ENCODE data around the gene TOM1L2. TPM values are rescaled to one million over a fixed set of nuclear protein-coding genes. Genes with fewer than 3 reads are reported as not detected.

The TOM1L2 gene
- total and polyA plus RNA-seq, 12 donors, result 29.6 to 437 (median 67.7) TPM

DNA sequence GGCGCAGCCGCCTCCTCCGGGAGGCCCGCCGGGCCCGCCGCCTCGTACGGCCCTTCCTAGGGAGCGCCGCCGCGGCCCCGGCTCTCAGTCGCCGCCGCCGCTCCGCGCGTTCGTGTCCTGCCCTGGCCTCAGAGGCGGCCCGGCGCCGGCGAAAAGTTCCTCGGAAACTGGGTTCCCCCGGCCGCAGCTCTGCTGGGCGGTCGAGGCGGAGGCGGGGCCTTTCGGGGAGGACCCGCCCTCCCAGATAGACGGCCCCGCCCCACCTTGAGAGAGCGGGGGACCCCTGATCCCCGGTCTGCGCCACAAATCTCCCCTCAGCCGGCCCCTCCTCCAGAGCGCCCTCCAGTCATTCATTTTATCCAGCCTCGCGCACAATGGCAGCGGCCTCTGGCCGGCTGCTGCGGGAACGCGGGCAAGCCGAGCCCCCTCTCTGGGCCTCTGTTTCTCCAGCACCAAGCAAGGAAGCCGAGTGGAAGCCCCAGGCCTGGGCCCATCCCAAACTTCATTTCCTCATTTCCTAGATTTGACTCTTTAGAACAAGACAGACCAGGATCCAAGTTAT is 135.3 kb downstream of the TOM1L2 start, which contains the start of gene SREBF1:
Gene SREBF1, minus strand, starts transcription at position 169 of the 562 bp plus-strand sequence. CDS start 169 bp downstream, outside the sequence.
- Histone ChIP-seq H3K27ac (peak within 1 kb of the TSS; percentile 94 to 100 (median 99)), H3K4me1 (replicated peaks in 1 of 2) (peaks cover 55 to 82% of the 10 kb centered on the region in 2 donors), H3K9me3 (replicated peaks in 1 of 3) (no peaks in the 10 kb centered on the region), H3K27me3 (no peaks in the 10 kb centered on the region), H3K4me3 (peak within 1 kb of the TSS; percentile 57 to 81 (median 73)), H3K36me3 (replicated peaks in 1 of 2) (no peaks in the 10 kb centered on the region)
- TF ChIP-seq POLR2A (IDR thresholded peaks at IDR 0.05), result no peak
- intact Hi-C loops (cut with DNase I), result no loop called here
- 2 to 17% (median 7%) methylated on average over 4 to 52 of the region's 52 CpGs for WGBS, 4 donors
- peak; percentile 47 to 74 (median 62) for DNase-seq

DNA sequence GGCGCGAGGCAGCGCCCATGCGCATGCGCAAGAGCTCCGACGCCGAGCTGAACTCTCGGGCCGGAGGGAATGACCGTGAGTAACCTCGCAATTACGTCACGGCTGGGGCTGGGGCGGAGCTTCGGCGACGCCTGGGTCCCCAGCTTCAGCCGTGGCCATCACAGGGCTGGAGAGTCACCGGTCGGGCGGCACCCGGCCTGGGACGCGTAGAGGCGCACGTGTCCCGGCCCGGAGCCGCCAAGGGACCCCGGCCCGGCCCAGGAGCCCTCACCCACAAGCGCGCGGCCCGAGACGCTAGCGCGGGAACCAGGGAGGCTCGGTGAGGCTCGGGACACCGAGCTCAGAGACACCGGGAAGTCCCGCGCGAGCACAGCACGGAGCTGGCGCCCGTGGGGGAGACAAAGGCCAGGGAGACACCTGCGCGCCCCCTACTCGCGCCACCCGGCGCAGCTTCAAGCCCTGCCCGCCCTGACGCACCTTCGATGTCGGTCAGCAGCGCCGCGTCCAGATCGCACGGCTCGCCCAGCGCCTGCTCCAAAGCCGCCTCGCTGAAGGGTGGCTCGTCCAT is 135.9 kb downstream of the TOM1L2 start:
- peaks cover 52 to 82% of the 10 kb centered on the region in 2 donors for H3K4me1 ChIP-seq (replicated peaks in 1 of 2)
- H3K9me3 ChIP-seq (replicated peaks in 1 of 3), result no peaks in the 10 kb centered on the region
- peak overlapping the region; percentile 57 to 81 (median 73) for H3K4me3 ChIP-seq
- 0% methylated on average over 8 to 69 of the region's 69 CpGs; no CpG with 5 or more reads in 1 of the 4 donors for WGBS, 4 donors
- peak overlapping the region; percentile 94 to 100 (median 99) for H3K27ac ChIP-seq
- peak; percentile 99 to 100 for TF ChIP-seq POLR2A (IDR thresholded peaks at IDR 0.05)
- TF ChIP-seq, protein P1, sequence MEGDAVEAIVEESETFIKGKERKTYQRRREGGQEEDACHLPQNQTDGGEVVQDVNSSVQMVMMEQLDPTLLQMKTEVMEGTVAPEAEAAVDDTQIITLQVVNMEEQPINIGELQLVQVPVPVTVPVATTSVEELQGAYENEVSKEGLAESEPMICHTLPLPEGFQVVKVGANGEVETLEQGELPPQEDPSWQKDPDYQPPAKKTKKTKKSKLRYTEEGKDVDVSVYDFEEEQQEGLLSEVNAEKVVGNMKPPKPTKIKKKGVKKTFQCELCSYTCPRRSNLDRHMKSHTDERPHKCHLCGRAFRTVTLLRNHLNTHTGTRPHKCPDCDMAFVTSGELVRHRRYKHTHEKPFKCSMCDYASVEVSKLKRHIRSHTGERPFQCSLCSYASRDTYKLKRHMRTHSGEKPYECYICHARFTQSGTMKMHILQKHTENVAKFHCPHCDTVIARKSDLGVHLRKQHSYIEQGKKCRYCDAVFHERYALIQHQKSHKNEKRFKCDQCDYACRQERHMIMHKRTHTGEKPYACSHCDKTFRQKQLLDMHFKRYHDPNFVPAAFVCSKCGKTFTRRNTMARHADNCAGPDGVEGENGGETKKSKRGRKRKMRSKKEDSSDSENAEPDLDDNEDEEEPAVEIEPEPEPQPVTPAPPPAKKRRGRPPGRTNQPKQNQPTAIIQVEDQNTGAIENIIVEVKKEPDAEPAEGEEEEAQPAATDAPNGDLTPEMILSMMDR (IDR thresholded peaks at IDR 0.05), result no peak
- DNase-seq, result peak; percentile 97 to 99 (median 99)
- H3K36me3 ChIP-seq (replicated peaks in 1 of 2), result no peaks in the 10 kb centered on the region
- intact Hi-C loops (cut with DNase I), result no loop called here
- H3K27me3 ChIP-seq, result no peaks in the 10 kb centered on the region

DNA sequence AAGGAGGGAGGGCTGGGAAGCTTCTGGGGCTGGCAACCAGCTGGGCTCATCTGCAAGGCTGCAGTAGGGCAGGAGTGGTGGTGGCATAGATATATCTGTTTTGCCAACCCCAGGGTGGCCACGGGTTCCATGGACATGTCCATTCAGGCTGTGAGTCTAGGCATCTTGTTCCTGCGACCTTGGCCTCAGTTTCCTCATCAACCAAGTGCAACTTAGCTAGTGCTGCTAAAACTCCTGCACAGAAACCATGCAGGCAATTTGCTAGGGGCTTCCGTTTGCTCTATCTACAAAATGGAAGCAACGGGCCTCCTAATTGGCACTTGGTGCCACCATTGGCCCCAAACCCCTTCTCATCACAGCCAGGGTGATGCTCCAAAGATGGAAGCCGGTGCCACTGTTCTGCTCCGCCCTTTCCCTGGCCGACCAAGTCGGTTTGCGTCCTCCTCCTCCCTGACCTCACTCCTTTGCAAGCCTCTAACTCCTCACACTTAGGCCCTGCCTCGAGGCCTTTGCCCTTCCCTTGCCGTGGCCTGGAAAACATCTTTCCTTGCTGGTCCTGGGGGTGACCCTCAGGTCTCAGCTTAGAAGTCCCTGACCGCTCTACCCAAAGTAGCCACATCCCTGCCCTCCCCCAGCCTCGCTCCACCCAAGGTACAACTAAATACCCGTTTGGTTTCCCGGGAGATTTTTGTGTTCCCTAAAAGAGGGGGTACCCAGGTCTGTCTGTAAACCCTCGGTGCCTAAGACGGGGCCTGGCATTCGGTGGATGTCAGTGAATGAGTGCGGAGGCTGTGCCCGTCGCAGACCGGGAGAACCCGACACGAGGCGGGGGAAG is 136.6 kb downstream of the TOM1L2 start:
- TF ChIP-seq, protein P1 (IDR thresholded peaks at IDR 0.05), result no peak
- TF ChIP-seq POLR2A (IDR thresholded peaks at IDR 0.05), result no peak
- Histone ChIP-seq H3K4me1 (replicated peaks in 1 of 2) (peaks cover 52 to 82% of the 10 kb centered on the region in 2 donors), H3K27me3 (no peaks in the 10 kb centered on the region), H3K9me3 (replicated peaks in 1 of 3) (no peaks in the 10 kb centered on the region), H3K27ac (peak overlapping the region; percentile 19 to 100 (median 99)), H3K36me3 (replicated peaks in 1 of 2) (no peaks in the 10 kb centered on the region), H3K4me3 (peak overlapping the region in 2 of 4 donors; percentile 68 to 78)
- intact Hi-C loops (cut with DNase I), result no loop called here
- WGBS, 4 donors, result 20 to 25% (median 22%) methylated on average over 15 to 25 of the region's 25 CpGs
- DNase-seq, result peak in 3 of 7 donors; percentile 39 to 65 (median 42)

- H3K4me3 ChIP-seq, result no peak overlapping the region
- TF ChIP-seq, protein P1 (IDR thresholded peaks at IDR 0.05), result no peak
- no peak for TF ChIP-seq POLR2A (IDR thresholded peaks at IDR 0.05)
These were observed 137.2 kb downstream of the TOM1L2 start for GRCh38 chr17:17834974-17835373.

More at GRCh38 chr17:17834974-17835373, 137.2 kb downstream of the TOM1L2 start:
- peak overlapping the region; percentile 19 to 100 (median 99) for H3K27ac ChIP-seq
- intact Hi-C loops (cut with DNase I), result no loop called here
- no peaks in the 10 kb centered on the region for H3K9me3 ChIP-seq (replicated peaks in 1 of 3)
- H3K36me3 ChIP-seq (replicated peaks in 1 of 2), result no peaks in the 10 kb centered on the region
- H3K4me1 ChIP-seq (replicated peaks in 1 of 2), result peaks cover 55 to 84% of the 10 kb centered on the region in 2 donors
- 32 to 53% (median 45%) methylated on average over 4 of the region's 4 CpGs for WGBS, 4 donors
- peak in 2 of 7 donors; percentile 41 to 65 for DNase-seq
- H3K27me3 ChIP-seq, result no peaks in the 10 kb centered on the region

All from adrenal gland (tissue), 12 donors.